Bladder microvascular endothelial cell (primary cell): ENCODE results near the gene ZBED2. TPM values are rescaled to one million over a fixed set of nuclear protein-coding genes. Genes with fewer than 3 reads are reported as not detected.

Source experiments
- total RNA-seq: library from RNA; depleted of rRNA; stranded (reverse); fragments of >200 nt; gene quantifications from 2 replicates; pipeline ENCODE4 v1.2.3, GENCODE V29; 2014

ZBED2 gene
- total RNA-seq = not detected in 2 replicates

GRCh38 chr3:111595232-111595631 lies at the start of gene ZBED2:
Gene ZBED2, minus strand, starts transcription at chr3:111595346. Its CDS starts 1,145 bp downstream, at chr3:111594201.

Other genes starting within 250 kb of the ZBED2 start
- gene CD96, start 53.1 kb downstream of the ZBED2 start, total RNA-seq = not detected in 2 replicates
- gene PLCXD2, start 79.3 kb upstream of the ZBED2 start, total RNA-seq = 0.97 and 4.5 TPM in 2 replicates